HepG2 (cell line): ENCODE results near the gene R3HCC1L. TPM values are rescaled to one million over a fixed set of nuclear protein-coding genes. Genes with fewer than 3 reads are reported as not detected.

Source experiments
- ADNP ChIP-seq: sonication (generic); formaldehyde crosslinking; IDR thresholded peaks from 2 replicates; pipeline ENCODE4 v1.4.0; 2020; ENCODE audit warnings: missing genetic modification reagents
- CBX1 ChIP-seq: IDR thresholded peaks from one replicate; pipeline ENCODE4 v1.6.1; 2016; ENCODE audit warnings: antibody characterized with exemption, low read depth
- CHD4 ChIP-seq: fragments of 200-600 bp; sonication (generic); IDR thresholded peaks from 2 replicates; pipeline ENCODE4 v1.7.0; 2017; ENCODE audit warnings: mild to moderate bottlenecking, low read length, borderline replicate concordance
- GATAD2A ChIP-seq: IDR thresholded peaks from 2 replicates; pipeline ENCODE4 v1.6.1; 2016
- KAT8 ChIP-seq: IDR thresholded peaks from 2 replicates; pipeline ENCODE4 v1.6.1; 2016; ENCODE audit warnings: missing genetic modification reagents, missing compliant biosample characterization
- MEIS1 ChIP-seq: sonication (generic); formaldehyde crosslinking; IDR thresholded peaks from 2 replicates; pipeline ENCODE4 v1.9.0; 2021; ENCODE audit warnings: mild to moderate bottlenecking, missing genetic modification reagents, moderate library complexity, borderline replicate concordance
- NR2F6 ChIP-seq, 2 experiments: IDR thresholded peaks; 2 replicates each; pipeline ENCODE4 v1.6.1; 2016; ENCODE audit warnings: antibody characterized with exemption in 1 of 2, mild to moderate bottlenecking in 1 of 2
- SKIL ChIP-seq: sonication (generic); formaldehyde crosslinking; IDR thresholded peaks from 2 replicates; pipeline ENCODE4 v1.8.0; 2022; ENCODE audit warnings: missing genetic modification reagents, mild to moderate bottlenecking, moderate library complexity, borderline replicate concordance
- SSRP1 ChIP-seq: IDR thresholded peaks from 2 replicates; pipeline ENCODE4 v1.6.1; 2016; ENCODE audit warnings: control low read depth
- ZFAT ChIP-seq: sonication (generic); formaldehyde crosslinking; conservative IDR thresholded peaks from 2 replicates; pipeline ENCODE4 v1.8.1; 2023; ENCODE audit warnings: missing genetic modification reagents, inconsistent platforms
- ZFP41 ChIP-seq: sonication (generic); formaldehyde crosslinking; IDR thresholded peaks from 2 replicates; pipeline ENCODE4 v1.4.0; 2020; ENCODE audit warnings: mild to moderate bottlenecking, missing genetic modification reagents, borderline replicate concordance
- ZMYM2 ChIP-seq: sonication (generic); formaldehyde crosslinking; IDR thresholded peaks from 2 replicates; pipeline ENCODE4 v1.8.0; 2022; ENCODE audit warnings: mild to moderate bottlenecking, missing genetic modification reagents
- ZMYM3 ChIP-seq: sonication (generic); formaldehyde crosslinking; IDR thresholded peaks from 2 replicates; pipeline ENCODE4 v1.5.1; 2020; ENCODE audit warnings: mild to moderate bottlenecking, missing genetic modification reagents
- ZNF839 ChIP-seq: sonication (generic); formaldehyde crosslinking; IDR thresholded peaks from 2 replicates; pipeline ENCODE4 v1.4.0; 2020; ENCODE audit warnings: missing genetic modification reagents, mild to moderate bottlenecking, borderline replicate concordance
- ZSCAN22 ChIP-seq: sonication (generic); formaldehyde crosslinking; IDR thresholded peaks from 2 replicates; pipeline ENCODE4 v1.4.0; 2020; ENCODE audit warnings: mild to moderate bottlenecking, missing genetic modification reagents
- ZZZ3 ChIP-seq: sonication (generic); formaldehyde crosslinking; IDR thresholded peaks from 2 replicates; pipeline ENCODE4 v1.4.0; 2020; ENCODE audit warnings: missing genetic modification reagents, mild to moderate bottlenecking, borderline replicate concordance
- polyA plus RNA-seq, 8 experiments: library from polyadenylated mRNA; depleted of rRNA in 3 of 8; stranded (reverse) in 7 of 8; unstranded in 1 of 8; fragments of >200 nt; fragmentation: Illumina TruSeq in 4 of 8; extraction: Trizol in 4 of 8; gene quantifications; 2 replicates each; pipeline versions ENCODE4 v1.2.1 to v1.2.3, GENCODE V29; 2011 to 2016; ENCODE audit warnings: low read depth in 4 of 8, missing spikeins in 1 of 8, mixed read lengths in 1 of 8; ENCODE audit not compliant: insufficient read depth in 1 of 8
- total RNA-seq, 5 experiments: library from RNA; depleted of rRNA; stranded (reverse); fragments of >200 nt; fragmentation: Illumina TruSeq; extraction: Trizol; gene quantifications; 2 replicates each; pipeline ENCODE4 v1.2.3, GENCODE V29; 2016; ENCODE audit warnings: low read depth in 1 of 5
- TF ChIP-seq, protein P1 (sequence below): sonication (generic); formaldehyde crosslinking; IDR thresholded peaks from 2 replicates; pipeline ENCODE4 v1.5.1; 2020; ENCODE audit warnings: mild to moderate bottlenecking, missing genetic modification reagents, moderate library complexity

R3HCC1L gene
- total and polyA plus RNA-seq, 2 of the 13 experiments (the other 11 are each of a cell fraction or from before 2014, with no cell fraction given) = 6.5 to 12.2 TPM

DNA sequence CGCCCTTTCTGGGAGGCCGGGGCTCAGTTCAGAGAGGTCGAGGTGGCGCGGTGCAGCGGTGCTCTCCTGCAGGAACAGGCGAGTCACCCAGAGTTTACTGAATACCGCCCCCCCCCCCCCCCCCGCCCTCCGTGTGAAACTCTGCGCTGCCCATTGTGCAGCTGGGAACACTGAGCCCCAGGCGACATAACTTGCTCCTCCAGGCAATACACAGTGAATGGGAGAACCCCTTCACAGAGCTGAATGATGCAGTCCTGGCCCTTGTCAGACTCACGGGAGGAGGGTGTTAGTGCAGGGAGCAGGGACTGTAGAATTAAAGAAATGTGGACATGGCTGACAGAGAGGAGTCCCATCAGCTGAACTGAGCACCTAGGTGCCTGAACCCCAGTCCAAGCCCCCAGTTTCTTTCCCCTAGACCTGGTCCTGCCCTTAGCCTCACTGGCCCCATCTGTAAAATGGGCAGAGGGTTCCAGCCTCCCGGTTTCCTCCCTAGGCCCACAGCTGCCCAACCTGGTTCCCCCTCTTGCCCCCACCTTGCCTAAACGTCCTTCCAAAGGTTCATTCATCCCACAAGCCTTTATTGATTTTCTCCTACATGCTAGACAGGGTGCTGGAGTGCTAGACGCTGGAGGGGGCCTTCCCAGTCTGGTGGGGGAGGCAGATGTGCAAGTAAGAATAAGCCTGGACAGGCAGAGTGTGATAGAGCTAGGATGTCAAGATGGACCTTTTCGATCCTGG is 134.4 kb downstream of the R3HCC1L start (continued):
- TF ChIP-seq ZSCAN22 (CRISPR knock-in tag) (peak; percentile 100), CHD4 (peak; percentile 57; the same call in 1 of the 2 replicates), ZNF839 (no peak), NR2F6 (IDR thresholded peaks at IDR 0.05) (no peak; the same call in none of the 2 replicates), NR2F6 (CRISPR knock-in tag; IDR thresholded peaks at IDR 0.05) (0 out of 2 replicates have a peak, but pooled peaks have one; percentile 9), CBX1 (peak; percentile 62), SSRP1 (CRISPR knock-in tag) (0 out of 2 replicates have a peak, but pooled peaks have one; percentile 57), ZZZ3 (no peak), GATAD2A (CRISPR knock-in tag) (peak; percentile 60; the same call in 1 of the 2 replicates), ADNP (peak; percentile 82), ZMYM3 (CRISPR knock-in tag) (peak; percentile 97), KAT8 (CRISPR knock-in tag) (0 out of 2 replicates have a peak, but pooled peaks have one; percentile 9), ZFP41 (CRISPR knock-in tag) (no peak), ZMYM2 (CRISPR knock-in tag) (peak; percentile 80; the same call in 1 of the 2 replicates), ZFAT (CRISPR knock-in tag) (no peak), SKIL (peak; percentile 46; the same call in 1 of the 2 replicates), MEIS1 (CRISPR knock-in tag) (no peak)
- TF ChIP-seq, protein P1, sequence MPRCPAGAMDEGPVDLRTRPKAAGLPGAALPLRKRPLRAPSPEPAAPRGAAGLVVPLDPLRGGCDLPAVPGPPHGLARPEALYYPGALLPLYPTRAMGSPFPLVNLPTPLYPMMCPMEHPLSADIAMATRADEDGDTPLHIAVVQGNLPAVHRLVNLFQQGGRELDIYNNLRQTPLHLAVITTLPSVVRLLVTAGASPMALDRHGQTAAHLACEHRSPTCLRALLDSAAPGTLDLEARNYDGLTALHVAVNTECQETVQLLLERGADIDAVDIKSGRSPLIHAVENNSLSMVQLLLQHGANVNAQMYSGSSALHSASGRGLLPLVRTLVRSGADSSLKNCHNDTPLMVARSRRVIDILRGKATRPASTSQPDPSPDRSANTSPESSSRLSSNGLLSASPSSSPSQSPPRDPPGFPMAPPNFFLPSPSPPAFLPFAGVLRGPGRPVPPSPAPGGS (CRISPR knock-in tag) = 0 out of 2 replicates have a peak, but pooled peaks have one; percentile 15
